Measurements from ENCODE around the gene SGSM1. TPM values are rescaled to one million over a fixed set of nuclear protein-coding genes. Genes with fewer than 3 reads are reported as not detected.
"Not testable (repeated sequence)": the region's sequence is repeated elsewhere in the genome, so short reads cannot be mapped to it uniquely, and the experiment has no call there.

The SGSM1 gene
- total RNA-seq, 2 experiments from 2014 or later: 0.12 to 0.15 TPM

- H3K4me1 Mint-ChIP-seq: no peaks in the 10 kb centered on the region
- no peak overlapping the region for H3K4me3 Mint-ChIP-seq
- H3K27me3 Mint-ChIP-seq: no peaks in the 10 kb centered on the region
- no peak overlapping the region for H3K27ac Mint-ChIP-seq
- DNase-seq: no peak
- POLR2A ChIA-PET: interaction anchor here (0.6 kb wide), 1 partner anchor 301 kb away, joined by 3 read pairs; no protein-coding TSS in a partner anchor
- H3K36me3 Mint-ChIP-seq (ENCODE audit: low read depth): no peaks in the 10 kb centered on the region
- CTCF ChIA-PET: interaction anchor here (0.6 kb wide), 1 partner anchor 908 kb away, joined by 6 read pairs; no protein-coding TSS in a partner anchor
- no peaks in the 10 kb centered on the region for H3K9me3 Mint-ChIP-seq
These were observed 88.4 kb downstream of the SGSM1 start for GRCh38 chr22:24894220-24894975.

GRCh38 chr22:24894998-24895397 is 89.0 kb downstream of the SGSM1 start:
- no peaks in the 10 kb centered on the region for H3K27me3 Mint-ChIP-seq
- CTCF ChIA-PET: interaction anchor here (0.6 kb wide), 1 partner anchor 908 kb away, joined by 6 read pairs; no protein-coding TSS in a partner anchor

GRCh38 chr22:24901448-24901847 is 95.4 kb downstream of the SGSM1 start:
- Mint-ChIP-seq H3K4me1 (no peaks in the 10 kb centered on the region), H3K36me3 (ENCODE audit: low read depth) (no peaks in the 10 kb centered on the region), H3K4me3 (no peak overlapping the region), H3K27ac (no peak overlapping the region), H3K9me3 (peaks cover 13% of the 10 kb centered on the region), H3K27me3 (no peaks in the 10 kb centered on the region)
- ChIA-PET POLR2A (no interaction called here), CTCF (interaction anchor here (0.6 kb wide), 1 partner anchor 11 kb away, joined by 5 read pairs; no protein-coding TSS in a partner anchor)
- no peak for DNase-seq

More at GRCh38 chr22:24894998-24895397, 89.0 kb downstream of the SGSM1 start:
- Mint-ChIP-seq H3K9me3 (no peaks in the 10 kb centered on the region), H3K4me3 (no peak overlapping the region), H3K36me3 (ENCODE audit: low read depth) (no peaks in the 10 kb centered on the region), H3K4me1 (no peaks in the 10 kb centered on the region), H3K27ac (no peak overlapping the region)
- POLR2A ChIA-PET: no interaction called here
- DNase-seq: no peak

DNA sequence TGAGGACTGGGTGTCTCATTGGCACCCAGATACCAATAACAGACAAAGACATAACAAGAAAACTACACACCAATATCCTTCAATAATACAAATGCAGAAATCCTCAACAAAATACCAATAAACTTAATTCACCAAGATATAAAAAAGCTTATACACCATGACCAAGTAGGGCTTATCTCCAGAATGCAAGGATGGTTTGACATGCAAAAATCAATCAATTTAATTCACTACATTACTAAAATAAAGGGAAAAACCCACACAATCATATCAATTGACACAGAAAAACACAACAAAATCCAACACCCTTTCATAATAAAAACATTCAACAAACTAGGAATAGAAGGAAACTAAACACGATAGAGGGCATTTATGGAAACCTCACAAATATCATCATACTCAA is 99.9 kb downstream of the SGSM1 start:
- CTCF ChIA-PET: no interaction called here
- Mint-ChIP-seq H3K27ac (no peak overlapping the region), H3K4me3 (no peak overlapping the region), H3K4me1 (no peaks in the 10 kb centered on the region), H3K36me3 (ENCODE audit: low read depth) (no peaks in the 10 kb centered on the region), H3K27me3 (no peaks in the 10 kb centered on the region), H3K9me3 (peaks cover 15% of the 10 kb centered on the region)
- POLR2A ChIA-PET: no interaction called here
- no peak for DNase-seq

- POLR2A ChIA-PET; H3K27me3 Mint-ChIP-seq; H3K27ac Mint-ChIP-seq; H3K4me3 Mint-ChIP-seq; DNase-seq; H3K36me3 Mint-ChIP-seq (ENCODE audit: low read depth); H3K4me1 Mint-ChIP-seq: not testable (repeated sequence)
- H3K9me3 Mint-ChIP-seq: peaks cover 15% of the 10 kb centered on the region
- CTCF ChIA-PET: interaction anchor here (0.6 kb wide), 1 partner anchor 104 kb away, joined by 3 read pairs; no protein-coding TSS in a partner anchor
These were observed 101.1 kb downstream of the SGSM1 start for GRCh38 chr22:24907101-24907500.

DNA sequence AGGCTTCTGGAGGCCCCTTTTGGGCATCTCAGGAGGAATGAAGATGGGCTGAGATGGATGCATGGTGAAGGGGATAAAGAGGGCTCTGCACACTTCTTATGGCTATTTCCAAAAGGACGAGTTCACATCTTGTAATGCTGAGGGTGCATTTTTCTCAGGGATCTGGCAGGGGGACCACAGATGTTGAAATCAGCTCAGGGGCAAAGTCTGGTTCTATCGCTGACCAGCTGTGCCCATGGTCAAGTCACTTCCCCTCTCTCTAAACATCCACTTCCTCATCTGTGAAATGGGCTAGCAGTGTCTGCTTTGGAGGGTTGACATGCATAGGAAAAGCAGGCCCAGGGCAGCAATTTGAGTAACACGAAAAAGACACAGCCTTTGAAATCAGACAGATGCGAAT is 114.0 kb downstream of the SGSM1 start:
- ChIA-PET CTCF (no interaction called here), POLR2A (no interaction called here)
- Mint-ChIP-seq H3K4me3 (no peak overlapping the region), H3K27me3 (peaks cover 1% of the 10 kb centered on the region), H3K36me3 (ENCODE audit: low read depth) (no peaks in the 10 kb centered on the region), H3K27ac (no peak overlapping the region), H3K4me1 (no peaks in the 10 kb centered on the region), H3K9me3 (no peaks in the 10 kb centered on the region)
- no peak for DNase-seq

- Mint-ChIP-seq H3K27me3 (peaks cover 11% of the 10 kb centered on the region), H3K9me3 (no peaks in the 10 kb centered on the region), H3K36me3 (ENCODE audit: low read depth) (no peaks in the 10 kb centered on the region), H3K27ac (no peak overlapping the region), H3K4me3 (no peak overlapping the region), H3K4me1 (no peaks in the 10 kb centered on the region)
- ChIA-PET CTCF (no interaction called here), POLR2A (no interaction called here)
- DNase-seq: no peak
These were observed 119.8 kb downstream of the SGSM1 start for GRCh38 chr22:24925586-24926427.

DNA sequence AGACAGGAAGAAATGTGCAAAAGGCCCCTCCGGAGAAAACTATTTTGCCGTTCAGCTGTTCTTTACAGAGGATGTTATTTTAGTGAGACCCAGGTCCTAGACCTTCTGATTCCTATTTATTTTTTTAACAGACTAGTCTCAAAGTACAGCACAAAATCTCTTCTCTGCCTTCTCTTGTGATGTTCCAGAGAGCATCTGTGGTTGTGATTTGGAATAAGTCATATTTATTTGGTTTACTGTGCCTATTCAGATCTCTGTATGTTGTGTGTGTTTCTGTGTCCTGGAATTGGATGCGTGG is 120.4 kb downstream of the SGSM1 start:
- no peak for DNase-seq
- Mint-ChIP-seq H3K9me3 (no peaks in the 10 kb centered on the region), H3K36me3 (ENCODE audit: low read depth) (no peaks in the 10 kb centered on the region), H3K27ac (no peak overlapping the region), H3K27me3 (peaks cover 16% of the 10 kb centered on the region), H3K4me3 (no peak overlapping the region), H3K4me1 (no peaks in the 10 kb centered on the region)
- POLR2A ChIA-PET: no interaction called here
- CTCF ChIA-PET: no interaction called here

DNA sequence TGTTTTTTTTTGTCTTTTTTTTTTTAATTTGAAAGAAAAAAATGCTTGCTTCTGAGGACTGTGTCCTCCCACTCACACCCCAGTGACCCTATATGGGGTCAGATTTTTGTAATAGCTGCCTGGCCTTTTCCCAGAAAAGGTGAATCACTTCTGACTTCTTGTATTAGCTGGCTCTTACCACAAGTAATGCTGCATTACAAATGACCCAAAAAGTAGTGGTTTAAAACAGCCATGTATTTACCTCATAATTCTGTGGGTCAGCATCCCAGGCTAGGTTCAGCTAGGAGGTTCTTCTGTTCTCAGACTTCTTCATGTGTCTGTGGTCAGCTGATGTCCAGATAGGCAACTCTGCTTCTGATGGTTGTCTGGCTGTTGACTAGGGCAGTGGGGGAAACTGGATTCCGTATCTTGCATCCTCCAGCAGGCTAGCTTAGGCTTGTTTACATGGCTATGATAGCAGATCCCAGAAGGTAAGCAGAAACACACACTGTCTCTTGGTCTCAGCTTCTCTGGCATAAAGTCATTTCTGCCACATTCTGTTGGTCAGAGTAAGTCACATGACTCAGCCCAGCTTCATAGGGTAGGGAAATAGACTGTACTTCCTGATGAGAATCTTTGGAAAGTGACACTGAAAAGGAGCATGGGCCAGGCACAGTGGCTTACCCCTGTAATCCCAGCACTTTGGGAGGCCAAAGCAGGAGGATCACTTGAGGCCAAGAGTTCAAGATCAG is 121.0 kb downstream of the SGSM1 start:
- Mint-ChIP-seq H3K27me3 (peaks cover 22% of the 10 kb centered on the region), H3K36me3 (ENCODE audit: low read depth) (no peaks in the 10 kb centered on the region), H3K27ac (no peak overlapping the region), H3K4me3 (no peak overlapping the region), H3K4me1 (no peaks in the 10 kb centered on the region), H3K9me3 (no peaks in the 10 kb centered on the region)
- no peak for DNase-seq
- ChIA-PET CTCF (no interaction called here), POLR2A (no interaction called here)

GRCh38 chr22:24928322-24928721 is 122.3 kb downstream of the SGSM1 start:
- CTCF ChIA-PET: no interaction called here
- Mint-ChIP-seq H3K4me1 (no peaks in the 10 kb centered on the region), H3K27ac (no peak overlapping the region), H3K27me3 (peaks cover 25% of the 10 kb centered on the region), H3K4me3 (no peak overlapping the region), H3K36me3 (ENCODE audit: low read depth) (no peaks in the 10 kb centered on the region), H3K9me3 (no peaks in the 10 kb centered on the region)
- POLR2A ChIA-PET: no interaction called here
- no peak for DNase-seq

DNA sequence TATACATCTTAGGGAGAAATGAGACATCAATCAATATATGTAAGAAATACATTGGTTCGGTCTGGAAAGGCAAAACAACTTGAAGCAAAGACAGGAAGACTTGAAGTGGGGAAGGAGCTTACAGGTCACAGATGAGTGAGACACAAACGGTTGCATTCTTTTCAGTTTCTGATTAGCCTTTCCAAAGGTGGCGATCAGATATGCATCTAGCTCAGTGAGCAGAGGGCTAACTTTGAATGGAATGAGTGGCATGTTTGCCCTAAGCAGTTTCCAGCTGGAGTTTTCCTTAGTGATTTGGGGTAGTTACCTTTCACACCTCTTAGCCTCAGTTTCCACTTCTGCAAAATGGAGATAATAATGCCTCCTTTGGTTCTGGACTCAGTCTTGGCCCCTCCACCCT is 124.7 kb downstream of the SGSM1 start:
- H3K27me3 Mint-ChIP-seq: peaks cover 25% of the 10 kb centered on the region
- DNase-seq: no peak
- H3K4me3 Mint-ChIP-seq: no peak overlapping the region
- POLR2A ChIA-PET: no interaction called here
- H3K36me3 Mint-ChIP-seq (ENCODE audit: low read depth): no peaks in the 10 kb centered on the region
- H3K9me3 Mint-ChIP-seq: no peaks in the 10 kb centered on the region
- no peaks in the 10 kb centered on the region for H3K4me1 Mint-ChIP-seq
- CTCF ChIA-PET: no interaction called here
- no peak overlapping the region for H3K27ac Mint-ChIP-seq

DNA sequence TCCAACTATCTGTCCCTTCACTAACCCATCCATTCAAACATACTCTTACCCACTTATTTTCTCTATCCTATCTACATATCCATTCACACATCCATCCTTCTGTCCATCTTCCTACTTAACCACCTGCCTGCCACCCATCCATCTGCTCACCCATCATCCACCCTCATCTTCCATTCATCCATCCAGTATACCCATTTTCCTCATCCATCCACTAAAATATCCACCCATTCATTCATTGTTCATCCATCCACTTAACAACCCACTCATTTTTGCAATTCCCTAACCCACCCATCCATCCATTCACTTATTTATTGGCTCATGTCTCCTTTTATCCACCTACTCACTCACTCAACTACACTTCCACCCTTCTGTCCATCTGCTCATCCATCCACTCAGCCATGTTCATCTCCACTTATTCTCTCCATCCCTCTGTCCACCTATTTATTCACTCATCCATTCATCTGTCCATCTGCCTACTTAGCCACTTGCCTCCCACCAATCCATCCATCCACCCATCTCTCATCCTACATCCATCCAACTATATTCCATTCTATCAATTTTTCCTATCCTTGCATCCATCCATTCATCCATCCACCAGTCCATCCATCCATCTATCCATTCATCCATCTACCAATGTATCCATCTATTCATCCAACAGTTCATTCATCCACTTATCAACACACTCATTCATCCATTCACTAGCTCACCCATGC is 129.9 kb downstream of the SGSM1 start:
- Mint-ChIP-seq H3K4me3 (no peak overlapping the region), H3K27ac (no peak overlapping the region), H3K9me3 (no peaks in the 10 kb centered on the region), H3K4me1 (no peaks in the 10 kb centered on the region), H3K27me3 (peaks cover 18% of the 10 kb centered on the region), H3K36me3 (ENCODE audit: low read depth) (no peaks in the 10 kb centered on the region)
- DNase-seq: no peak
- ChIA-PET POLR2A (no interaction called here), CTCF (no interaction called here)

Measured in activated CD4-positive, alpha-beta T cell treated with anti-CD3 and anti-CD28 coated beads, Interleukin-2, amount 10 ng/mL, durations not matched to agents 7 days and 5 days (primary cell).